Activated CD4-positive, alpha-beta memory T cell treated with anti-CD3 and anti-CD28 coated beads, Interleukin-2, amount 10 ng/mL, durations not matched to agents 7 days and 5 days (primary cell): Measurements from ENCODE around the gene ZNF469. TPM values are rescaled to one million over a fixed set of nuclear protein-coding genes. Genes with fewer than 3 reads are reported as not detected.
"Not testable (repeated sequence)": the region's sequence is repeated elsewhere in the genome, so short reads cannot be mapped to it uniquely, and the experiment has no call there.

ENCODE experiments used
- CTCF ChIA-PET: fragments of 350-600 bp; sonication (Branson Sonifier 250); formaldehyde crosslinking; loops from one replicate; lab custom pipeline; 2021; ENCODE audit warnings: antibody characterized with exemption, inconsistent platforms; lab: Charles Lee
- POLR2A ChIA-PET: fragments of 350-600 bp; sonication (Branson Sonifier 250); formaldehyde crosslinking; loops from one replicate; lab custom pipeline; 2021; ENCODE audit warnings: antibody characterized with exemption; lab: Charles Lee
- DNase-seq: peaks from one replicate; pipeline ENCODE4 v3.0.0-alpha.2; 2020
- H3K27ac Mint-ChIP-seq: one replicate; pipeline ENCODE4 v1.8.0; 2021; ENCODE audit warnings: mild to moderate bottlenecking, mixed read lengths
- H3K27me3 Mint-ChIP-seq: one replicate; pipeline ENCODE4 v1.8.0; 2021; ENCODE audit warnings: mixed read lengths
- H3K36me3 Mint-ChIP-seq: one replicate; pipeline ENCODE4 v1.8.0; 2021; ENCODE audit warnings: low read depth, mixed read lengths
- H3K4me1 Mint-ChIP-seq: one replicate; pipeline ENCODE4 v1.8.0; 2021; ENCODE audit warnings: mixed read lengths
- H3K4me3 Mint-ChIP-seq: one replicate; pipeline ENCODE4 v1.8.0; 2021; ENCODE audit warnings: mild to moderate bottlenecking, mixed read lengths
- H3K9me3 Mint-ChIP-seq: one replicate; pipeline ENCODE4 v1.8.0; 2021; ENCODE audit warnings: mixed read lengths
- total RNA-seq, 2 experiments: library from RNA; stranded (reverse); gene quantifications; one replicate each; pipeline ENCODE4 v1.2.3, GENCODE V29; 2021

Gene ZNF469
- total RNA-seq, 2 experiments from 2014 or later, result 0.23 to 0.28 TPM

GRCh38 chr16:88360401-88360800 lies 22.4 kb upstream of the ZNF469 start:
- DNase-seq, POLR2A ChIA-PET, H3K36me3 Mint-ChIP-seq, CTCF ChIA-PET, H3K27ac Mint-ChIP-seq, H3K4me3 Mint-ChIP-seq, H3K9me3 Mint-ChIP-seq, H3K4me1 Mint-ChIP-seq: not testable (repeated sequence)
- peaks cover 14% of the 10 kb centered on the region for H3K27me3 Mint-ChIP-seq

GRCh38 chr16:88360999-88361398 lies 21.8 kb upstream of the ZNF469 start:
- H3K4me3 Mint-ChIP-seq, result no peak overlapping the region
- ChIA-PET POLR2A (no interaction called here), CTCF (no interaction called here)
- H3K27me3 Mint-ChIP-seq, result peaks cover 14% of the 10 kb centered on the region
- no peaks in the 10 kb centered on the region for H3K4me1 Mint-ChIP-seq
- no peak for DNase-seq
- no peaks in the 10 kb centered on the region for H3K36me3 Mint-ChIP-seq
- H3K9me3 Mint-ChIP-seq, result no peaks in the 10 kb centered on the region
- H3K27ac Mint-ChIP-seq, result no peak overlapping the region

- no peaks in the 10 kb centered on the region for H3K9me3 Mint-ChIP-seq
- no peaks in the 10 kb centered on the region for H3K36me3 Mint-ChIP-seq
- ChIA-PET CTCF (no interaction called here), POLR2A (interaction anchor here (1.2 kb wide), 1 partner anchor 11 kb away, joined by 3 read pairs; no protein-coding TSS in a partner anchor)
- no peak overlapping the region for H3K4me3 Mint-ChIP-seq
- DNase-seq, result no peak
- peaks cover 14% of the 10 kb centered on the region for H3K27me3 Mint-ChIP-seq
- no peak overlapping the region for H3K27ac Mint-ChIP-seq
- no peaks in the 10 kb centered on the region for H3K4me1 Mint-ChIP-seq
These were observed 21.0 kb upstream of the ZNF469 start for GRCh38 chr16:88361775-88362174.

- POLR2A ChIA-PET, result no interaction called here
- Mint-ChIP-seq H3K27ac (no peak overlapping the region), H3K4me1 (no peaks in the 10 kb centered on the region), H3K27me3 (peaks cover 14% of the 10 kb centered on the region), H3K9me3 (no peaks in the 10 kb centered on the region), H3K4me3 (no peak overlapping the region), H3K36me3 (no peaks in the 10 kb centered on the region)
- CTCF ChIA-PET, result no interaction called here
- DNase-seq, result no peak
These were observed 19.4 kb upstream of the ZNF469 start for GRCh38 chr16:88363239-88363891.

- peaks cover 14% of the 10 kb centered on the region for H3K27me3 Mint-ChIP-seq
- POLR2A ChIA-PET, result no interaction called here
- H3K36me3 Mint-ChIP-seq, result no peaks in the 10 kb centered on the region
- no peak overlapping the region for H3K4me3 Mint-ChIP-seq
- H3K4me1 Mint-ChIP-seq, result no peaks in the 10 kb centered on the region
- no peak for DNase-seq
- no peaks in the 10 kb centered on the region for H3K9me3 Mint-ChIP-seq
- H3K27ac Mint-ChIP-seq, result no peak overlapping the region
- CTCF ChIA-PET, result interaction anchor here (0.6 kb wide), 1 partner anchor 281 kb away, joined by 3 read pairs; no protein-coding TSS in a partner anchor
These were observed 17.4 kb upstream of the ZNF469 start for GRCh38 chr16:88365244-88365865.

- Mint-ChIP-seq H3K27ac (no peak overlapping the region), H3K36me3 (no peaks in the 10 kb centered on the region), H3K4me1 (no peaks in the 10 kb centered on the region), H3K9me3 (no peaks in the 10 kb centered on the region), H3K27me3 (peaks cover 14% of the 10 kb centered on the region), H3K4me3 (no peak overlapping the region)
- ChIA-PET POLR2A (no interaction called here), CTCF (no interaction called here)
- DNase-seq, result no peak
These were observed 16.6 kb upstream of the ZNF469 start for GRCh38 chr16:88366032-88366703.

GRCh38 chr16:88366704-88367047 lies 16.1 kb upstream of the ZNF469 start:
- Mint-ChIP-seq H3K27me3 (peaks cover 11% of the 10 kb centered on the region), H3K27ac (no peak overlapping the region), H3K4me1 (no peaks in the 10 kb centered on the region), H3K4me3 (no peak overlapping the region), H3K9me3 (no peaks in the 10 kb centered on the region), H3K36me3 (no peaks in the 10 kb centered on the region)
- ChIA-PET POLR2A (no interaction called here), CTCF (no interaction called here)
- DNase-seq, result no peak

- Mint-ChIP-seq H3K36me3 (no peaks in the 10 kb centered on the region), H3K9me3 (no peaks in the 10 kb centered on the region), H3K27ac (no peak overlapping the region), H3K4me1 (no peaks in the 10 kb centered on the region), H3K27me3 (peaks cover 8% of the 10 kb centered on the region), H3K4me3 (no peak overlapping the region)
- ChIA-PET POLR2A (no interaction called here), CTCF (no interaction called here)
- no peak for DNase-seq
These were observed 15.2 kb upstream of the ZNF469 start for GRCh38 chr16:88367560-88367959.

GRCh38 chr16:88368036-88368435 lies 14.7 kb upstream of the ZNF469 start:
- ChIA-PET CTCF (no interaction called here), POLR2A (no interaction called here)
- no peaks in the 10 kb centered on the region for H3K36me3 Mint-ChIP-seq

GRCh38 chr16:88368994-88369393 lies 13.8 kb upstream of the ZNF469 start:
- H3K9me3 Mint-ChIP-seq, result no peaks in the 10 kb centered on the region
- CTCF ChIA-PET, result no interaction called here
- H3K27me3 Mint-ChIP-seq, result peaks cover 1% of the 10 kb centered on the region
- H3K4me3 Mint-ChIP-seq, result no peak overlapping the region
- no peaks in the 10 kb centered on the region for H3K4me1 Mint-ChIP-seq
- DNase-seq, result no peak
- POLR2A ChIA-PET, result no interaction called here
- no peaks in the 10 kb centered on the region for H3K36me3 Mint-ChIP-seq
- no peak overlapping the region for H3K27ac Mint-ChIP-seq

More at GRCh38 chr16:88368036-88368435, 14.7 kb upstream of the ZNF469 start:
- Mint-ChIP-seq H3K27me3 (peaks cover 8% of the 10 kb centered on the region), H3K4me1 (no peaks in the 10 kb centered on the region), H3K27ac (no peak overlapping the region), H3K4me3 (no peak overlapping the region), H3K9me3 (no peaks in the 10 kb centered on the region)
- DNase-seq, result no peak

- no peak for DNase-seq
- Mint-ChIP-seq H3K27ac (no peak overlapping the region), H3K4me3 (no peak overlapping the region), H3K27me3 (no peaks in the 10 kb centered on the region), H3K4me1 (no peaks in the 10 kb centered on the region), H3K9me3 (no peaks in the 10 kb centered on the region), H3K36me3 (no peaks in the 10 kb centered on the region)
- CTCF ChIA-PET, result no interaction called here
- POLR2A ChIA-PET, result no interaction called here
These were observed 13.2 kb upstream of the ZNF469 start for GRCh38 chr16:88369447-88370008.

- Mint-ChIP-seq H3K4me3 (no peak overlapping the region), H3K27ac (no peak overlapping the region), H3K4me1 (no peaks in the 10 kb centered on the region), H3K27me3 (no peaks in the 10 kb centered on the region), H3K36me3 (no peaks in the 10 kb centered on the region), H3K9me3 (no peaks in the 10 kb centered on the region)
- CTCF ChIA-PET, result no interaction called here
- no peak for DNase-seq
- POLR2A ChIA-PET, result no interaction called here
These were observed 12.4 kb upstream of the ZNF469 start for GRCh38 chr16:88370365-88370764.

GRCh38 chr16:88372522-88372921 lies 10.2 kb upstream of the ZNF469 start:
- ChIA-PET POLR2A (no interaction called here), CTCF (no interaction called here)
- no peaks in the 10 kb centered on the region for H3K27me3 Mint-ChIP-seq
- no peaks in the 10 kb centered on the region for H3K4me1 Mint-ChIP-seq
- no peaks in the 10 kb centered on the region for H3K36me3 Mint-ChIP-seq
- no peak for DNase-seq
- H3K4me3 Mint-ChIP-seq, result no peak overlapping the region
- no peaks in the 10 kb centered on the region for H3K9me3 Mint-ChIP-seq
- no peak overlapping the region for H3K27ac Mint-ChIP-seq
